Heart left ventricle (tissue), 16 donors: ENCODE data around the gene OGDHL. TPM values are rescaled to one million over a fixed set of nuclear protein-coding genes. Genes with fewer than 3 reads are reported as not detected.

ENCODE experiments used
- ATAC-seq, 4 donors: fragments of 200-7000 bp; cut with Tn5 transposase; one replicate each; pipeline ENCODE4 v1.9.1; 2020 to 2022; ENCODE audit warnings: moderate library complexity in 4 of 4, mild to moderate bottlenecking in 3 of 4, moderate number of reproducible peaks in 1 of 4
- DNase-seq, 5 donors: peaks; one replicate each; pipeline ENCODE4 v3.0.0-alpha.2; 2020
- H3K27ac ChIP-seq, 12 donors: fragments of 200-600 bp; sonication (generic) in 4 of 12; one replicate each; pipeline versions ENCODE4 v1.5.0 to v1.8.0; 2016 to 2022; ENCODE audit warnings: mild to moderate bottlenecking in 2 of 12
- H3K27me3 ChIP-seq, 9 donors: fragments of 200-600 bp; sonication (generic) in 2 of 9; one replicate each; pipeline versions ENCODE4 v1.5.1 to v1.8.0; 2016 to 2022; ENCODE audit warnings: mild to moderate bottlenecking in 3 of 9
- H3K36me3 ChIP-seq, 9 donors: fragments of 200-600 bp; sonication (generic) in 2 of 9; one replicate each; pipeline versions ENCODE4 v1.5.0 to v1.8.0; 2018 to 2022; ENCODE audit warnings: mild to moderate bottlenecking in 2 of 9
- H3K4me1 ChIP-seq, 12 donors: fragments of 200-600 bp; sonication (generic) in 4 of 12; one replicate each; pipeline versions ENCODE4 v1.5.0 to v1.8.0; 2016 to 2022; ENCODE audit warnings: mild to moderate bottlenecking in 3 of 12
- H3K4me3 ChIP-seq, 12 donors: fragments of 200-600 bp; sonication (generic) in 4 of 12; one replicate each; pipeline versions ENCODE4 v1.5.0 to v1.8.0; 2017 to 2022; ENCODE audit warnings: mild to moderate bottlenecking in 9 of 12, moderate library complexity in 4 of 12
- H3K9me3 ChIP-seq, 12 donors: fragments of 200-600 bp; sonication (generic) in 4 of 12; one replicate each; pipeline versions ENCODE4 v1.5.0 to v1.8.0; 2016 to 2022; ENCODE audit warnings: mild to moderate bottlenecking in 1 of 12
- POLR2A ChIP-seq, 2 donors: fragments of 450-650 bp; IDR thresholded peaks; one replicate each; pipeline ENCODE4 v1.6.1; 2017; ENCODE audit warnings: antibody characterized with exemption in 2 of 2, mild to moderate bottlenecking in 2 of 2, moderate library complexity in 2 of 2
- WGBS, 4 donors: extraction: QIAGEN DNeasy Blood & Tissue Kit in 2 of 4; methylation state at CpG; one replicate each; pipeline versions ENCODE4 v1.1.5 to v1.1.7; 2013 to 2018; 5-methylcytosine and 5-hydroxymethylcytosine counted together
- intact Hi-C, 10 donors: fragments of 100-400 bp; cut with DNase I; formaldehyde crosslinking; loops; one replicate each; pipeline versions ENCODE4 v1.11.1 to v1.14.2; 2022
- polyA plus RNA-seq, 2 donors: library from polyadenylated mRNA; stranded (reverse); fragments of 200-250 nt; gene quantifications; one replicate each; pipeline ENCODE4 v1.2.3, GENCODE V29; 2013
- total RNA-seq, 9 donors: library from RNA; depleted of rRNA in 2 of 9; stranded (reverse); fragments of >200 nt in 2 of 9; fragmentation: NEBNext Ultra II Directional in 3 of 9; extraction: Animal tissue kit (Norgen Biotek cat#: 25700) in 3 of 9; gene quantifications; one replicate each; pipeline versions ENCODE4 v1.1.0 to v1.2.4, GENCODE V29; 2016 to 2023
- TF ChIP-seq, protein P1 (sequence below), 12 donors: fragments of 200-600 bp; sonication (generic) in 4 of 12; IDR thresholded peaks; one replicate each; pipeline versions ENCODE4 v1.5.0 to v1.8.0; 2018 to 2022; ENCODE audit warnings: antibody characterized with exemption in 12 of 12, mild to moderate bottlenecking in 5 of 12
- donor health status: ischemic (EF 13 %, LVEDD 7.1; RV severe dilation, severe dysfunction).
- donor health status: healthy with polysubstance abuse.
- donor health status: DM: no; HTN: yes; CAD: no.
- donor health status: DM: no; HTN: no; CAD: no.
- donor health status: ischemic (EF 25% LVEDD 6.9; RV normal size, moderate dysfunction).
- donor health status: ischemic (EF 25% LVEDD 5.7; RV mildly dilated, moderate dysfunction).
- donor health status: healthy.
- donor health status: DM: yes; HTN: yes; CAD: no.
- donor health status: ischemic (EF 35%, LVEDD 5.7; RV mildly dilated, moderate dysfunction).
- donor health status: nonischemic (EF 11% LVEDD 7.7; RV severe dilation, severe dysfunction).
- donor health status: DM: yes; HTN: yes; CAD: no.
- donor health status: PGD.
- donor health status: ischemic (EF 29% LVEDD 5.4; RV normal size, mild dysfunction).
- donor health status: nonischemic (EF 23%, LVEDD 6.1; RV moderate dilation, normal function).

OGDHL gene
- total and polyA plus RNA-seq, 11 donors: 0.18 to 11.3 (median 1.5) TPM

GRCh38 chr10:49740346-49741107 lies 21.6 kb downstream of the OGDHL start:
- H3K9me3 ChIP-seq: no peaks in the 10 kb centered on the region

GRCh38 chr10:49739426-49739825 lies 22.7 kb downstream of the OGDHL start:
- TF ChIP-seq, protein P1, sequence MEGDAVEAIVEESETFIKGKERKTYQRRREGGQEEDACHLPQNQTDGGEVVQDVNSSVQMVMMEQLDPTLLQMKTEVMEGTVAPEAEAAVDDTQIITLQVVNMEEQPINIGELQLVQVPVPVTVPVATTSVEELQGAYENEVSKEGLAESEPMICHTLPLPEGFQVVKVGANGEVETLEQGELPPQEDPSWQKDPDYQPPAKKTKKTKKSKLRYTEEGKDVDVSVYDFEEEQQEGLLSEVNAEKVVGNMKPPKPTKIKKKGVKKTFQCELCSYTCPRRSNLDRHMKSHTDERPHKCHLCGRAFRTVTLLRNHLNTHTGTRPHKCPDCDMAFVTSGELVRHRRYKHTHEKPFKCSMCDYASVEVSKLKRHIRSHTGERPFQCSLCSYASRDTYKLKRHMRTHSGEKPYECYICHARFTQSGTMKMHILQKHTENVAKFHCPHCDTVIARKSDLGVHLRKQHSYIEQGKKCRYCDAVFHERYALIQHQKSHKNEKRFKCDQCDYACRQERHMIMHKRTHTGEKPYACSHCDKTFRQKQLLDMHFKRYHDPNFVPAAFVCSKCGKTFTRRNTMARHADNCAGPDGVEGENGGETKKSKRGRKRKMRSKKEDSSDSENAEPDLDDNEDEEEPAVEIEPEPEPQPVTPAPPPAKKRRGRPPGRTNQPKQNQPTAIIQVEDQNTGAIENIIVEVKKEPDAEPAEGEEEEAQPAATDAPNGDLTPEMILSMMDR (IDR thresholded peaks at IDR 0.05): no peak
- TF ChIP-seq POLR2A (IDR thresholded peaks at IDR 0.05): no peak
- H3K27me3 ChIP-seq: no peaks in the 10 kb centered on the region
- H3K36me3 ChIP-seq: no peaks in the 10 kb centered on the region
- ATAC-seq (no peak), DNase-seq (peak in 1 of 5 donors; percentile 14)
- no peaks in the 10 kb centered on the region for H3K4me1 ChIP-seq
- no peak overlapping the region for H3K27ac ChIP-seq
- intact Hi-C loops: no loop called here
- no peaks in the 10 kb centered on the region for H3K9me3 ChIP-seq
- no peak overlapping the region for H3K4me3 ChIP-seq
- WGBS, 4 donors: 78 to 84% (median 81%) methylated on average over 8 to 14 of the region's 14 CpGs

More at GRCh38 chr10:49740346-49741107, 21.6 kb downstream of the OGDHL start:
- 85 to 90% (median 90%) methylated on average over 11 to 16 of the region's 16 CpGs for WGBS, 4 donors
- Histone ChIP-seq H3K4me3 (no peak overlapping the region), H3K36me3 (no peaks in the 10 kb centered on the region), H3K27me3 (no peaks in the 10 kb centered on the region), H3K4me1 (no peaks in the 10 kb centered on the region), H3K27ac (no peak overlapping the region)
- ATAC-seq (no peak), DNase-seq (no peak)
- intact Hi-C loops: no loop called here
- no peak for TF ChIP-seq POLR2A (IDR thresholded peaks at IDR 0.05)
- TF ChIP-seq, protein P1 (IDR thresholded peaks at IDR 0.05): no peak

- WGBS, 4 donors: 59 to 79% (median 75%) methylated on average over 3 to 10 of the region's 10 CpGs
- Histone ChIP-seq H3K27me3 (no peaks in the 10 kb centered on the region), H3K27ac (no peak overlapping the region), H3K36me3 (no peaks in the 10 kb centered on the region), H3K9me3 (no peaks in the 10 kb centered on the region), H3K4me3 (no peak overlapping the region), H3K4me1 (no peaks in the 10 kb centered on the region)
- DNase-seq (no peak), ATAC-seq (no peak)
- intact Hi-C loops: no loop called here
- TF ChIP-seq, protein P1 (IDR thresholded peaks at IDR 0.05): no peak
- no peak for TF ChIP-seq POLR2A (IDR thresholded peaks at IDR 0.05)
Observed at GRCh38 chr10:49738616-49739360, 23.3 kb downstream of the OGDHL start.

- H3K36me3 ChIP-seq: no peaks in the 10 kb centered on the region
- intact Hi-C loops: no loop called here
- no peak overlapping the region for H3K27ac ChIP-seq
- no peak overlapping the region for H3K4me3 ChIP-seq
- ATAC-seq (no peak), DNase-seq (peak in 1 of 5 donors; percentile 15)
- TF ChIP-seq POLR2A (IDR thresholded peaks at IDR 0.05): no peak
- TF ChIP-seq, protein P1 (IDR thresholded peaks at IDR 0.05): no peak
- H3K27me3 ChIP-seq: no peaks in the 10 kb centered on the region
- 79 to 89% (median 85%) methylated on average over 9 to 19 of the region's 19 CpGs for WGBS, 4 donors
- H3K4me1 ChIP-seq: no peaks in the 10 kb centered on the region
- no peaks in the 10 kb centered on the region for H3K9me3 ChIP-seq
Observed at GRCh38 chr10:49737474-49738201, 24.5 kb downstream of the OGDHL start.
